AML-193 (cell line): ENCODE results near the gene ACADL.
"Not testable (repeated sequence)": the region's sequence is repeated elsewhere in the genome, so short reads cannot be mapped to it uniquely, and the experiment has no call there.

Experiments
- DNase-seq, 2 experiments: peaks; one replicate each; lab custom pipeline; 2025; lab: John Stamatoyannopoulos, UW

Gene ACADL

DNA sequence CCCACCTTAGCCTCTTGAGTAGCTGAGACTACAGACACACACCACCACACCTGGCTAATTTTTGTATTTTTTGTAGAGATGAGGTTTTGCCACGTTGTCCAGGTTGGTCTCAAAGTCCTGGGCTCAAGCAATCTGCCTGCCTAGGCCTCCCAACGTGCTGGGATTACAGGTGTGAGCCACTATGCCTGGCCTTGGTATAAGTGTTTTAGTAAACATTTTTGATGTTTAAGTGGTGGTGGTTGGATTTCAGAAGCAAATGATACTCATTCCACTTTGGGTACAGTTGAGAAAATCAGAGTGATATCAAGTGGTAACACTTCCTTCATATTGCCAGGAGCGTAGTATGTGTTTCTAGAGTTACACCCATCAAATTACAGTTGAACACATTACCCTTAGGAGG lies 25.4 kb downstream of the ACADL start:
- DNase-seq: no peak

GRCh38 chr2:210199186-210199765 lies 26.0 kb downstream of the ACADL start:
- DNase-seq: peak; percentile 43 to 45

GRCh38 chr2:210198326-210198725 lies 26.9 kb downstream of the ACADL start:
- no peak for DNase-seq

GRCh38 chr2:210197720-210198119 lies 27.5 kb downstream of the ACADL start:
- DNase-seq: no peak

DNA sequence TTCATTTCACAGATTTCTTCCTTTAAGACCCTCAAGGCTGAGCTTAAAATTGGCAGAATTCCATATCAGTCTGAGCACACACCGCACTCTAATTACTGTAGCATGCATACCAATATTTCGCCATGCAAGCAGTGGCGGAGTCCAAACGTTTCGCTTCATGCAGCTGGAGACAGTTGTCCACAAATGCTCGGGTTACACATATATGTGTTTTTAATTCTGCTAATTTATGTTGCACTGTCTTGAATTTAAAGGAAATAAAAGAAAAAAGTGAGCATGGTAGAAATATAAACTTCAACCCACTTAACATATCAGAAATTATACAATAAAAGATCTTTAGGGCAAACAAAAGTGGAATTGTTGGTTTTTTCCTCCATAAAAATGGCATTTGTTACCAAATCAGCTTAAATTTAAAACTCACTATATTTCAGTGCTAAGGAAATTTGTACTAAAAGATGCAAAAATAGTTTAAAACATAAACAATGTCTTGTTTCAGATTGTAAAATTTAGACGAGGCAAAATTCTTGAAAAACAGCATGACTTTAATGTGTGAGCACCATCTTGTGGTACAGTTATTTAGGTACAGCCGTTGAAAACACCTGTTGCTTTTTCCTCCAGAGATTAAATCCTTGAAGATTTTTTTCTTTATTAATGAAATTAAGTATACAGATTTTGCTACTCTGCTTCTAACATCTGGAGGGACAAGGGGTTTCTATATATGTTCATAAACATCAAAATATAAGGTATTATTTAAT lies 30.0 kb downstream of the ACADL start:
- DNase-seq: peak; percentile 57 to 72

DNA sequence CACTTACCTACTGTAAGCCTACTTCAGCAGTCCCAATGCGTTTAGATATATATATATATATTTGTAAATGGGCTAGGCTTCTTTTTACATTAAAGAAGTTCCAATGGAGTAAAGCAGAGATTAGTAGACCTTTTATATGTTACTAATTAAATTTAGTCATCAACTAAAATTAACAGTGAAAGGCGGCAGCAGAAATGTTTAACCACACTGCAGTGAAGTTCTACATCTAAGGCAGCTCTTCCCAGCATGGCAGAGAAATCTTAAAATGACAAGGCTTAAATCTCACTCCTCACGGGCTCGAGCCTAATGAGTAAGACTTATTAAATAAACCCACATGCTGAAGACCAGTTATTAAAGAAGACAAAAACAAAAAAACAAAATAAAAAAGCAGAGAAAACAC lies 34.9 kb downstream of the ACADL start:
- no peak for DNase-seq

DNA sequence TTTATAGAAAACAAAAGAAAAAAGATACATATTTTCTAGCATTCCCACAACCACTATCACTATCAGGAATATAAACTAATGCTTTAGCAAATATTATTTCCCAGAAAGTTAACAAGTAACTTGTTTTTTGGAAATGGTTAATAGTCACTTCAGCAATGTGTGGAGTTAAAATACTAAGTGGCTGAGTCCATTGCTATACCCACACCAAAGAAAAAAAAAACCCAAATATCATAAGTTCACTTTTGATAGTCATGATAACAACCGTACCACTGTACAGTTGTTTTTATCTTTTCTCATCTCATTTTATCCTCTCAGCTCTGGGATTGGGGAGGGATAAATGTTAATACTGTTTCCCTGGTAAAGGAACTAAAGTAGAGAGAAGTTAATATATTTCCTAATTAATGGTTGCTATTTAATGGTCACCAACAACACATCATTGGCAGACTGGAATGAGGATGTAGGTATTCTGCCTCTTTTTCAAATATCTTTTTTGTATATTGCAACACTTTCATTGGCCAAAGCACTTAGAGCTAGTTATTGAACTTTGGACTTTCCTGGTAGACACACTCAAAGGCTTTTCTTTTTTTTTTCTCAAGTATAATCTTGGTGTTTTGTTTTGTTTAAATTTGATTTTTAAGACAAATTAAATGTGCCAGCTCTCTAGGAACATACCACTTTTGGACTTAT lies 35.7 kb downstream of the ACADL start:
- peak in 1 of 2 experiments; percentile 16 for DNase-seq

GRCh38 chr2:210188755-210189154 lies 36.5 kb downstream of the ACADL start:
- no peak for DNase-seq

DNA sequence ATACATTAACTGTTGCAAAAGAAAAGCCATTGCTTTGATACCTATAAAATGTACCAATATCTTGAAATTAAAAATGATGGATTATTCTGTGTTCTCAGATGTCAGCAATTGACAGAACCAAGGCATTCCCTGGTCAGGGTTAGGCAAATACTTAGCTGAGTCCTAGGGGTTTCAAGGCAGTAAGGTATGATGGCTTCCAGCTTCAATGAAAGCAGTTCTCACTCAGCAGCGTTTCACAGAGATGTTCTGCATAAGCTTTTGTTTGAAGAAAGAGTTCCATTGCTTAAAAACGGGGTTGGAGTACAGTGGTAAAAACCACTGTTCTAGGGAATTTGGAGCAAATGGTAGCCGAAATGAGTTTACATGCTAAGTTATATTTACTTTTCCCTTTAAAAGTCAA lies 37.1 kb downstream of the ACADL start:
- no peak for DNase-seq

DNA sequence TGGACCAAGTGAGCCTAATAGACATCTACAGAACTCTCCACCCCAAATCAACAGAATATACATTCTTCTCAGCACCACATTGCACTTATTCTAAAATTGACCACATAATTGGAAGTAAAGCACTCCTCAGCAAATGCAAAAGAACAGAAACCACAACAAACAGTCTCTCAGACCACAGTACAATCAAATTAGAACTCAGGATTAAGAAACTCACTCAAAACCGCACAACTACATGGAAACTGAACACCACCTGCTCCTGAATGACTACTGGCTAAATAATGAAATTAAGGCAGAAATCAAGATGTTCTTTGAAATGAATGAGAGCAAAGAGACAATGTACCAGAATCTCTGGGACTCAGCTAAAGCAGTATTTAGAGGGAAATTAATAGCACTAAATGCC lies 41.3 kb downstream of the ACADL start:
- DNase-seq: not testable (repeated sequence)

- not testable (repeated sequence) for DNase-seq
Measured at GRCh38 chr2:210181606-210182088, 43.6 kb downstream of the ACADL start.

GRCh38 chr2:210181033-210181605 lies 44.1 kb downstream of the ACADL start:
- DNase-seq: not testable (repeated sequence)

DNA sequence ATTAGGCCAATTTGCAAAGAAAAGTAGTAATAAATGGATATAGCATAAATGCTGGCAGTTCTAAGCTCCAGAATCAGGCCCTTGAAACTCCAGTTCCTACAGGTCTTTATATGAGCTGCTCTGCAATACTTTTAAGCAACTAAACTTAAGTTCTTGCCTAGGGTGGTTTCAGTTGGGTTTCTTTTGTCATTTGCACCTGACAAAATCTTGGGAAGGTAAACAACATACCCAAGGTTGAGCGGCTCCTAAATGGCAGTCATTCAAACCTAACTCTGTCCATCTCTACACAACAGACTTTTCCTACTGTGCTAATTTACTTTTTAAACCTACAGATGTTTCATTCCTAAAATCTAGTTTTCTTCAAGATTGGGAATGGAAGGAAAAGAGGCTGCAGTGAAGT lies 44.8 kb downstream of the ACADL start:
- no peak for DNase-seq

GRCh38 chr2:210179351-210179990 lies 45.8 kb downstream of the ACADL start:
- no peak for DNase-seq

DNA sequence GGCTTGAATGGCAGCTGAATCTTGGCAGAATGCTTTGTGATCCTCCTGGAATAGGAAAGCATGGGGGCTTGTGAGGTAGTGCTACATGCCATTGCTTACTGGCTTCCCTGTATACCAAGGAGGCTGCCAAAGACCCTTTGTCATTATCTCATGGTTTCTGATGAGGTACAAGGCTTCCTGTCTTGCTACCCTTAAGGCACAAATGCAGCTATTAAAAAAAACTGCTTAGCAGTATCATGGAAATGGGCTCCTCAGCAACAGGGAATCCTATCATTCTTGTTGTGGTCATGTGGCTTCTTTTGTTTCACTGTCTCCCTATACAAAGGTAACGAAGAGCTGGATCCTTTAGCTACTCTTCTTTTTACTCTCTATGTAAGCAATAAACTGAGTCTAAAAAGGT lies 47.5 kb downstream of the ACADL start:
- DNase-seq: no peak

GRCh38 chr2:210177115-210177514 lies 48.1 kb downstream of the ACADL start:
- DNase-seq: not testable (repeated sequence)

GRCh38 chr2:210174086-210174485 lies 51.2 kb downstream of the ACADL start:
- DNase-seq: no peak

GRCh38 chr2:210172219-210172575 lies 53.0 kb downstream of the ACADL start:
- no peak for DNase-seq

GRCh38 chr2:210171309-210172218 lies 53.7 kb downstream of the ACADL start, which contains the start of gene KANSL1L:
Gene KANSL1L (minus strand): TSS chr2:210171409. CDS start chr2:210154582, 16,827 bp downstream.
- DNase-seq: peak; percentile 86 to 87

DNA sequence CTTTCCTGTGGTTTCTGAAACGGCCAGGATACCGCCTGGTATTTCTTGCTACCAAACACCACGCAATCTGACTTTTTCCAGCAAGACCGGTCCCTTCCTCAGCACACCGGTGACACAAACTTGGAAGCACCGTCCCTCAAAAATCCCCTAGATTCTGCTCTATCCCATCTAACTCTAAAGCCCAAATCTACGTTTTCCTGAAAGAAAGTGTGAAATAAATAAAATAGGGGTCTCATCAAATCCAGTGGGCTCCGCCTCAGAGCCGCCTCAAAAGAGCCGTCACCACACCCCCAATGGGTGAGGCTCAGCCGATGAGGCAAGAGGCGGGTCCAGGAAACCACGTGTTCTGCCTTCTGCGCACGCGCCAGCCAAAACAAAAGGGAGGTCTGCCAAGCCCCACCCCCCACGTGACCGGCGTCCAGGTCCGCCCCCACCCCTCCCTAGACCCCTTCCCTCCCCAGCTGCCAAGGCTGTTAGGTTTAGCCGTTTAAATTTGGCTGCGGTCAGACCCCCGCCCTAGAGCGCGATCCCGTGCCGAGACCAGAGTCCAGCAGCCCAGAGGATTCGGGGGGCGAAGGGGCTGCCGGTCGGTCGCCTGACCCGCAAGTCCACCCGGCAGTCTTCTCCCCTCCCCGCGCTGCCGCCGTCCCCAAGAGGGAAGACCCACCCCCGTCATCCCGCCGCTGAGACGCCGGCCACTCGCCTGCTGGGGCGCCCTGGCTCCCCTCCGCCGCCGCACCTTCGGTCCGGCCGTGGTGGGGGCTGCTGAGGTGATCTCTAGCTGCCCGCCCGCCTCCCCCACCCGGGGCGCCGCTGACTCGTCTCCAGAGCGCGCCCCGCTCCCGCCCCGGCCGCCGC lies 54.6 kb downstream of the ACADL start:
- peak; percentile 81 to 87 for DNase-seq
